IPS-NIHi11 (cell line): ENCODE data around the gene DGKB.

Experiments used
- DNase-seq: peaks from one replicate; pipeline ENCODE4 v3.0.0; 2012; ENCODE audit warnings: mixed read lengths, low spot score

DGKB gene

GRCh38 chr7:14381936-14382335 lies 520.6 kb downstream of the DGKB start:
- DNase-seq: no peak

GRCh38 chr7:14381306-14381705 lies 521.2 kb downstream of the DGKB start:
- no peak for DNase-seq

GRCh38 chr7:14380881-14381280 lies 521.7 kb downstream of the DGKB start:
- peak; percentile 29 for DNase-seq

- no peak for DNase-seq
These were observed 524.8 kb downstream of the DGKB start for GRCh38 chr7:14377646-14378266.

GRCh38 chr7:14376711-14377110 lies 525.8 kb downstream of the DGKB start:
- DNase-seq: no peak

- DNase-seq: no peak
These were observed 526.6 kb downstream of the DGKB start for GRCh38 chr7:14375998-14376397.

- no peak for DNase-seq
These were observed 528.2 kb downstream of the DGKB start for GRCh38 chr7:14374336-14374735.

GRCh38 chr7:14368285-14368684 lies 534.3 kb downstream of the DGKB start:
- DNase-seq: no peak

GRCh38 chr7:14351167-14351566 lies 551.4 kb downstream of the DGKB start:
- peak; percentile 12 for DNase-seq

- no peak for DNase-seq
These were observed 561.3 kb downstream of the DGKB start for GRCh38 chr7:14341200-14341775.

GRCh38 chr7:14340393-14341074 lies 562.0 kb downstream of the DGKB start:
- no peak for DNase-seq

- DNase-seq: no peak
These were observed 562.7 kb downstream of the DGKB start for GRCh38 chr7:14339861-14340260.

GRCh38 chr7:14336256-14336655 lies 566.3 kb downstream of the DGKB start:
- no peak for DNase-seq

GRCh38 chr7:14332155-14332554 lies 570.4 kb downstream of the DGKB start:
- no peak for DNase-seq

GRCh38 chr7:14324767-14325166 lies 577.8 kb downstream of the DGKB start:
- DNase-seq: no peak

- DNase-seq: no peak
These were observed 579.8 kb downstream of the DGKB start for GRCh38 chr7:14322724-14323123.

- DNase-seq: no peak
These were observed 580.6 kb downstream of the DGKB start for GRCh38 chr7:14321947-14322346.

- DNase-seq: no peak
These were observed 593.1 kb downstream of the DGKB start for GRCh38 chr7:14309432-14309831.

- DNase-seq: no peak
These were observed 597.2 kb downstream of the DGKB start for GRCh38 chr7:14305233-14305866.

GRCh38 chr7:14303536-14303935 lies 599.0 kb downstream of the DGKB start:
- DNase-seq: no peak

- DNase-seq: no peak
These were observed 607.9 kb downstream of the DGKB start for GRCh38 chr7:14294637-14295036.

- no peak for DNase-seq
These were observed 609.1 kb downstream of the DGKB start for GRCh38 chr7:14293434-14293833.

GRCh38 chr7:14292737-14293136 lies 609.8 kb downstream of the DGKB start:
- DNase-seq: no peak
